Suppressor macrophage (primary cell): ENCODE measurements around the gene LRP1.

Source experiments
- DNase-seq, 4 experiments: peaks; one replicate each; pipeline ENCODE4 v3.0.0-alpha.2; 2020 to 2022

Gene LRP1

GRCh38 chr12:57094208-57095160 is 33.8 kb upstream of the LRP1 start:
- DNase-seq: no peak

- no peak for DNase-seq
These were observed 32.8 kb upstream of the LRP1 start for GRCh38 chr12:57095440-57095839.

DNA sequence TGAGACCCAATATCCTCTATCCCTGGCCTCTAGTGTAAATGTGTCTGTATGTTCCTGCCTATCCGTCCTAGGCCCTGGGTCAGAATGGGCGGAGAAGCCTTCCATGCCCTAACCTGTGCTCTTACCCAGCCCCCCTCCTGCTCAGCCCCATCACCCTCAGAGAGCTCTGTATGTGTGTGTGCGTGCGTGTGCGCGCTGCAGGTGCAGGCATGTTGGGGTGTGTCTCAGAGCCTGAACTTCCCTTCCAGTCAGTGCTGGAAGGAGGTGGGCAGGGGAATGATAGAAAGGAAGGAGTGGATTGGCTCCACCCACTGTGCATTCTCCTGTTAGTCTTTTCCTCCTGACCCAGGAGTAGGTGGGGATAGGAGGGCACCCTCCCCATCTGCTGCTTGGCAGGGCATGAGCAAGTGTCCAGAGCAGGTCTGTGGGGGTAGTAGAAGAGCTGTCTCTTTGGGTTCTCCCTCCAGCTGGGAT is 32.1 kb upstream of the LRP1 start:
- peak in 2 of 4 experiments; percentile 38 for DNase-seq

DNA sequence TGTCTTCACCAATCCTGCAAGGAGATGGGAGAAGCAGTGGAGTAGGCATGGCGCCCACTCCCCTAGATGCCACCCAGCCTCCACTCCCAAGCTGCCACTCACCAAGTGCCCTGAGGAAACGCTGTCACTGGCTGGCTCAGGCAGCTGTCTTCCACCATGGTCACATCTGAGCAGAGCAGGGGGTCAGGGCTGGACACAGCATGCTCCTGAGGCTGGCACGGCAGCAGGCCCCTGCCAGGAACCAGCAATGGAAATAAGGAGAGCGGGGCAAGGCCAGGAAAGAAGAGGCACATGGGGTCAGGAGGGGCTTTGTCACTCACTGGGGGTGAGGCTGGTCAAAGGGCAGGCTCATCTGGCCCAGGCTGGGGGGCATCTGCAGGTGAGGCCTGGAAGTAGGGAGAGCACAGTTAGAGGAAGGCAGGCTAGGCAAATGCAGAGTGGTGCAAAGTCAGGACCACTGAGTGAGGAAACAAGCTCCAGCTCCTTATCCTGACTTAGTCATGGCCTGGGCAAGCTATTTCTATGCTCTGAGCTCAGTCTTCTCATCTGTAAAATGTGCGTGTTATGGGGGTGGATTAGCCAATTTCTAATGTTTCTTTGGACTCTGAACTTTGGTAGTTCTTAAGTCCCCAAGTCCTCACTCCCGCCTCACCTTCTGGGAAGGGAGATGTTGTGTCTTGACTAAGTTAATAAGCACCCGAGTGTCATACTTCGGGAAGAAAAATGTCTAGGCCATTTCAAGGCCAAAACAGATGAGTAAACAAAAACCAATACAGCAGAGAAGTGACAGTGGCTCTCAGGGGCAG is 31.3 kb upstream of the LRP1 start:
- DNase-seq: no peak

DNA sequence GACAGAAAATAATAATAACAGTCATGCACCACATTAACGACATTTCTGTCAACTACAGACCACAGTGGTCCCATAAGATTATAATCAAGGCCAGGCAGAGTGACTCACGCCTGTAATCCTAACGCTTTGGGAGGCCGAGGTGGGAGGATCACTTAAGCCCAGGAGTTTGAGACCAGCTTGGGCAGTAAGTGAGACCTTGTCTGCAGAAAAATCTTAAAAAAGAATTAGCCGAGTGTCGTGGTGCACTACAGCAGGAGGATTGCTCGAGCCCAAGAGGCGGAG is 30.8 kb upstream of the LRP1 start:
- DNase-seq: no peak

- peak in 2 of 4 experiments; percentile 31 to 36 for DNase-seq
These were observed 29.7 kb upstream of the LRP1 start for GRCh38 chr12:57098546-57098945.

GRCh38 chr12:57099047-57099714 is 29.1 kb upstream of the LRP1 start:
- DNase-seq: peak; percentile 66 to 81 (median 78)

- no peak for DNase-seq
These were observed 28.5 kb upstream of the LRP1 start for GRCh38 chr12:57099766-57100165.

GRCh38 chr12:57101892-57102695 is 26.2 kb upstream of the LRP1 start:
- DNase-seq: peak in 2 of 4 experiments; percentile 29 to 41

GRCh38 chr12:57103856-57104255 is 24.4 kb upstream of the LRP1 start:
- no peak for DNase-seq

- no peak for DNase-seq
These were observed 23.9 kb upstream of the LRP1 start for GRCh38 chr12:57104292-57104910.

DNA sequence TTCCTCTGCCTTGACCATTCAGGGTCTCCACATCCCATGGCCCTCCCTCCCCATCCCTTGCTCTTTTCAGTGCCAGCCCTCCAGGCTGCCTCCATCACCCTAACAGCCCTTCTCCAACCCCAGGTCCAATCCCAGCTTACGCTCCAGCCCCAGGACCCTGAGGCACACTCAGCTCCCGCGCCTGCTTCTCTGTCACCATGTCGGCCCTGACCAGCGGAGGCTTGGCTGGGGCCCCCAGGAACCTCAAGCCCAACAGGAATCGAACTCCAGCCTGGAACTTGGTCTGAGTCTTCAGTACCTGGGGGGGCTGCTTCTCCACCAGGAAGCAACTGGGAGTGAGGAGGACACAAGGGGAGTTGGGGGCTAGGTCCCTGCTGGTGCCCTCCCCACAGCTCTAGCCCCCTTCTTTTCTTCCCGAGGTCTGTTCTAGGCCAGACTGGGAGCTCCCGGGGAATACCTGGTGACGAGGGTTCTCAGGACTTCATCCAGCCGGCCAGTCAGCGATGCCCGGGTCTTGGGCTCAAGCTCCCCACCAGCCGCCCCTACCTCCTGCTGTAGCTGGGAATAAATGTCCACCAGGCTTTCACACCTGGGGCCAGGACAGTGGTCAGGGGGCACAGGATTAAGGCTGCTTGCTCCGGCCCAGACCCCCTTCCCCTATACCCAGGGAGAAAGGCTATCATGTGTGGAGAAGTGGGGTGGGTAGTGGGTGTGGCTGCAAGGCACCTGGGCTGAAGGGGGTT is 23.1 kb upstream of the LRP1 start:
- no peak for DNase-seq

GRCh38 chr12:57106021-57106708 is 22.1 kb upstream of the LRP1 start:
- DNase-seq: no peak

DNA sequence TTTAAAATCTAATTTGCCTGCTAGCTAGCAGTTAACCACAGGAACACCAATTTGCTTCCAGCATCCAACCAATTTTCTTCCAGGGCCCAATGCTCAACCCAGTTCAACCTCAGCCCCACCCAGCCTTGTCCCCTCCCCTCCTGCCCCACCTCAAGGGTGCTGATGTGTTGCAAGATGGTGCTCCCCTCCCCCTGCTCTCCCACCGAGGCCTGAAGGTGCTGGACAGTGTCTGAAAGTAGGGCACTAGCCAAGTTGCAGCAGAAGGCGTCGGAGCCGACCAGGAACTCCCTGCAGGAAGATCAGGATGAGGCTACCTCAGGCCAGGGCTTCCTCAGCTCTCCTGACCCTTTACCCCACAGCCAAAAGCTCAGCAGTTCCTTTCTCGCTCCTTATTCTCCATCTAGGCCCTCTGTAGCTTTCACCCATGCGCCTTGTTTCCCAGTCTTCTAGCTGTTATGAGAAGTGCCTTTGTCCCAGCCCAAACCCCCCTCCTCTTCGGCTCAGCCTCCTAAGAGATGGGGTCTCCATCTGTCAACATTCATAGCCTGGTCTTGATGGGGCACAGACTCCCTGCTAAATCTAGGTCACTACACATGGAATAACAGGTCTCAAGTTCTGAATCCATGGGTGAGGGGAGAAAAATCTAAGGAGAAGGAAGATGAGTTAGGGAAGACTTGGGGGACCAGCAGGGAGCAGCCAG is 20.7 kb upstream of the LRP1 start:
- no peak for DNase-seq

DNA sequence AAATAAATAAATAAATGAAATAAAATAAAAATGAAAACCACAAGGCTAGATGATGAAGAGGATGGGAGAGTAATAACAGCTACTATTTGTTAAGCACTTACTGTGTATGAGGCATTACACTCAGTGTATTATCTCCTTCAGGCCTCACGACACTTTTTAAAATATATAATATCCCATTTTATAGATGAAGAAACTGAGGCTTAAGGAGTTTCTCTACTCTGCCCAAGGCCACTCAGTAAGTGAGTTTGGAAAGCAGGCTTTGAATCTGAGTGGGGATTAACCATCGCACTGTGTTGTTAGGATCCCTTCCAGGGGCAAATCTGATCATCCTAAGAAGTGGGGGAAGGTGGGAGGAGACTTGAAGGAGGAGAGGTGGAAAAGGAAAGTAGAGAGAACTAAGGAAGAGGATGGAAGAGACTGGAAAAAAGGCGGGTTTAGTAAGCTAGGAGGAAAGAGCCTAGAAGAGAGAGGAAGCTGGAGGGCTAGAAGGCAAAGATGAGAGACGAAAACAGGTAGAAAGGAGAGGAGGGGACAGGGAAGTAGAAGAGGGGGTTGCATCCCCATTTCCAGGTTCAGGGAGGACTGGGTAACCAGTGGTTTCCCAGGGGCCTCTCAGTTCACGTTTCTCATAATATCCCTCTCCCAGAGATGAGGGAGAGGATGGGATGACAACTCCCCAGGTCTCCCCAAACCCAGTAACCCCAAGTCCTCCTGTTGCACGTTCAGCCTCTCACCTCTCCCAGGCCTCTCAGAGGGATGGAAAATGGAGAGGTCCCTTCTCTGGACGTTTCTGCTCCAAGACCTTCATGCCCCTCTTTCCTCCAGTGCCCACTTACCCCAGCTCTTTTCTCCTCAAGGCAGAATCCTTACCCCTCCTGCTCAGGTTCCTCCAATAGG is 18.8 kb upstream of the LRP1 start:
- DNase-seq: peak in 1 of 4 experiments; percentile 1

DNA sequence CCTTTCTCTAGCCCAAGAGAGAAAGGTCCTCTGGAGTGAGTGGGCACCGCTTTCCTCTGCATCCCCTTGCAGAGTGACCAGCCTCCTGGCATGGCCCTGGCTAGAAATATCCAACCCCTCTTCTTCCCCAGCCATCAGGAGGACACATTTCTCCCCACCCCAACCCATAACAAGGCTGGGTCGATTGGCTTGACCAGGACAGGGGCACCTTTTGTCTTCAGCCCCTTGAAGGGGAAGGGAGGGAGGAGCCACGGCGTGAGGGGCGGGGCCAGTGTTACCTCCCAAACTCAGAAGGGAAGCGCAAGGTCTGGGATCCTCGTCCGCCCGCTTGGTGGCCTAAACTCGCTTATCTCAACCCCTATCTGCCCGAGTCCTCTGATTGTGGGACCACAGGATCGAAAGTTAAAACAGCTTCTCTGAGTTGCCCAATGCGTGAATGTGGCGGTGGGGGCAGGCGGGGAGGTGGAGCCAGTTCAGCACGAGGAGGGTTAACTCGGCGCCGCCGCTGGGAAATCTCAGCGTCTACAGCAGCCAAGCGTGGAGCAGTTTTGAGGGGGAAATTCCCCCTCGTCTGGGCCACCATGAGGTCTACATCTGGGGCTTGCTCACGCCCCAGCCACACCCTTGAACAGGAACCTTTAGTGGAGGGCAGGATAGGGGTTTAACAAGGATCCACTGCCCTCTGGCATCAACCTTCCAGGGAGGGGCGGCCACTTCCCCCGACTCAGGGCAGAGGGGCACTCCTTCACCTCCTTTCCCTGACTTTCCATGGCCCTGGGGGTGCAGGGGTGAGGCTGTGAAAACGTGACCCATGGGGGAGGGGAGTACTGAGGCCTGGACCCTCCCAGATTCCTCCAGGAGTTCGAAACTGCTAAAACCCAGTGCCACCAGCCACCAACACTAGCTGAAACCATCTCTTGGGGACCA is 17.9 kb upstream of the LRP1 start:
- DNase-seq: peak; percentile 52 to 80 (median 68)

GRCh38 chr12:57111031-57111734 is 17.1 kb upstream of the LRP1 start, which contains the start of gene STAT6:
STAT6 (minus strand) TSS chr12:57111362; CDS start chr12:57108278, 3,084 bp downstream.
- DNase-seq: peak; percentile 89 to 96 (median 94)
